GM23338 (cell line): Measurements from ENCODE around the gene FN1. TPM values are rescaled to one million over a fixed set of nuclear protein-coding genes. Genes with fewer than 3 reads are reported as not detected.

ENCODE experiments used
- ATAC-seq: fragments of 200-7000 bp; cut with Tn5 transposase; 3 replicates; pipeline ENCODE4 v1.9.1; 2020
- DNase-seq: peaks from one replicate; pipeline ENCODE4 v3.0.0-alpha.2; 2015; ENCODE audit warnings: low spot score
- H2AFZ ChIP-seq: fragments of 200-600 bp; sonication (generic); 2 replicates; pipeline ENCODE4 v1.8.0; 2016; ENCODE audit warnings: antibody characterized with exemption, mild to moderate bottlenecking, moderate library complexity
- H3F3A ChIP-seq: fragments of 200-600 bp; sonication (generic); replicated peaks from 2 replicates; pipeline ENCODE4 v1.8.0; 2017; ENCODE audit warnings: antibody characterized with exemption, mixed run types, low read depth
- H3K27ac ChIP-seq: fragments of 200-600 bp; sonication (generic); 2 replicates; pipeline ENCODE4 v1.6.1; 2016; ENCODE audit warnings: low read depth
- H3K27me3 ChIP-seq: fragments of 200-600 bp; sonication (generic); 2 replicates; pipeline ENCODE4 v1.8.0; 2016; ENCODE audit warnings: mild to moderate bottlenecking, mixed run types, moderate library complexity; ENCODE audit not compliant: insufficient read depth
- H3K36me3 ChIP-seq: fragments of 200-600 bp; sonication (generic); 2 replicates; pipeline ENCODE4 v1.8.0; 2016; ENCODE audit warnings: mild to moderate bottlenecking; ENCODE audit not compliant: insufficient read depth
- H3K4me1 ChIP-seq: fragments of 200-600 bp; sonication (generic); 2 replicates; pipeline ENCODE4 v1.8.0; 2016; ENCODE audit warnings: mild to moderate bottlenecking, moderate library complexity; ENCODE audit not compliant: insufficient read depth
- H3K4me2 ChIP-seq: fragments of 200-600 bp; sonication (generic); 2 replicates; pipeline ENCODE4 v1.7.1; 2017; ENCODE audit warnings: mixed run types
- H3K4me3 ChIP-seq: fragments of 200-600 bp; sonication (generic); 2 replicates; pipeline ENCODE4 v1.6.1; 2016; ENCODE audit warnings: mixed run types
- H3K79me2 ChIP-seq: fragments of 200-600 bp; sonication (generic); replicated peaks from 2 replicates; pipeline ENCODE4 v1.8.0; 2017; ENCODE audit warnings: mild to moderate bottlenecking; ENCODE audit not compliant: insufficient read depth
- H3K9me2 ChIP-seq: fragments of 200-600 bp; sonication (generic); 2 replicates; pipeline ENCODE4 v1.8.0; 2017; ENCODE audit not compliant: insufficient read depth
- H4K20me1 ChIP-seq: fragments of 200-600 bp; sonication (generic); replicated peaks from 2 replicates; pipeline ENCODE4 v1.8.0; 2017; ENCODE audit warnings: mild to moderate bottlenecking; ENCODE audit not compliant: insufficient read depth
- H3K27ac Mint-ChIP-seq: 2 replicates; pipeline ENCODE4 v1.8.0; 2020; ENCODE audit warnings: inconsistent platforms, mild to moderate bottlenecking, moderate library complexity, mixed read lengths
- H3K27me3 Mint-ChIP-seq: 3 replicates; pipeline ENCODE4 v1.8.0; 2022; ENCODE audit warnings: low read depth, mild to moderate bottlenecking, moderate library complexity, mixed read lengths, inconsistent platforms; ENCODE audit not compliant: insufficient read depth, poor library complexity
- H3K36me3 Mint-ChIP-seq: 3 replicates; pipeline ENCODE4 v1.8.0; 2021; ENCODE audit warnings: low read depth, mild to moderate bottlenecking, inconsistent platforms, moderate library complexity, mixed read lengths
- H3K4me1 Mint-ChIP-seq: 3 replicates; pipeline ENCODE4 v1.8.0; 2020; ENCODE audit warnings: mild to moderate bottlenecking, inconsistent platforms, mixed read lengths
- H3K4me3 Mint-ChIP-seq: 3 replicates; pipeline ENCODE4 v1.8.0; 2021; ENCODE audit warnings: moderate library complexity, mild to moderate bottlenecking, inconsistent platforms, mixed read lengths
- H3K9me3 Mint-ChIP-seq: 3 replicates; pipeline ENCODE4 v1.8.0; 2020; ENCODE audit warnings: moderate library complexity, mild to moderate bottlenecking, inconsistent platforms, mixed read lengths
- CTCF ChIP-seq, 2 experiments: fragments of 200-600 bp in 1 of 2; sonication (generic) in 1 of 2; conservative IDR thresholded peaks; 2 replicates each; pipeline versions ENCODE4 v1.5.1 to v1.6.1; 2016 to 2017; ENCODE audit warnings: antibody characterized with exemption in 2 of 2, low read depth in 2 of 2, mild to moderate bottlenecking in 2 of 2, moderate library complexity in 1 of 2
- REST ChIP-seq: IDR thresholded peaks from one replicate; pipeline ENCODE4 v1.6.1; 2018; ENCODE audit warnings: antibody characterized with exemption; ENCODE audit not compliant: unreplicated experiment
- ZNF114 ChIP-seq: fragments of 250-450 bp; sonication (Bioruptor Pico); IDR thresholded peaks from 2 replicates; pipeline ENCODE4 v1.5.0; 2020; ENCODE audit warnings: mild to moderate bottlenecking, moderate library complexity
- ZNF462 ChIP-seq: fragments of 250-450 bp; sonication (Bioruptor Pico); IDR thresholded peaks from 2 replicates; pipeline ENCODE4 v1.5.0; 2020; ENCODE audit warnings: mild to moderate bottlenecking, moderate library complexity
- polyA plus RNA-seq: library from polyadenylated mRNA; unstranded; fragments of >200 nt; fragmentation: Nextera tagmentation; extraction: Ambion mirVana; gene quantifications from 2 replicates; pipeline ENCODE4 v1.2.1, GENCODE V29; 2016
- total RNA-seq: library from RNA; depleted of rRNA; stranded (reverse); fragments of >200 nt; shearing (Covaris generic); gene quantifications from 2 replicates; pipeline ENCODE4 v1.2.3, GENCODE V29; 2014

FN1 gene
- total and polyA plus RNA-seq, 2 experiments from 2014 or later, result 79.6 to 255 TPM

GRCh38 chr2:215454519-215455246 lies 18.8 kb upstream of the FN1 start:
- Histone ChIP-seq H3F3A (no peaks in the 10 kb centered on the region), H3K27ac (no peak overlapping the region), H4K20me1 (no peaks in the 10 kb centered on the region), H3K27me3 (no peaks in the 10 kb centered on the region), H3K4me3 (no peak overlapping the region), H3K9me2 (no peaks in the 10 kb centered on the region), H2AFZ (peak overlapping the region; percentile 5), H3K4me1 (peaks cover 5% of the 10 kb centered on the region), H3K79me2 (no peaks in the 10 kb centered on the region), H3K36me3 (no peaks in the 10 kb centered on the region), H3K4me2 (no peak overlapping the region)
- no peaks in the 10 kb centered on the region for H3K36me3 Mint-ChIP-seq
- no peak for TF ChIP-seq REST
- TF ChIP-seq CTCF (conservative IDR thresholded peaks at IDR 0.05; ENCODE audit: low read depth in 2 of 2), result peak; percentile 81 to 90
- H3K4me1 Mint-ChIP-seq, result peaks cover 9% of the 10 kb centered on the region; the same call in 2 of the 3 replicates
- peak; percentile 62 for DNase-seq
- no peak overlapping the region for H3K27ac Mint-ChIP-seq
- no peak for ATAC-seq
- no peaks in the 10 kb centered on the region; the same call in 2 of the 3 replicates for H3K9me3 Mint-ChIP-seq
- no peaks in the 10 kb centered on the region for H3K27me3 Mint-ChIP-seq
- no peak overlapping the region for H3K4me3 Mint-ChIP-seq

- TF ChIP-seq ZNF114 (CRISPR knock-in tag), result no peak
- no peak for TF ChIP-seq ZNF462 (CRISPR knock-in tag)
- TF ChIP-seq CTCF (conservative IDR thresholded peaks at IDR 0.05; ENCODE audit: low read depth in 2 of 2), result peak in 1 of 2 experiments; percentile 15; a peak in 1 of 4 replicates
- ATAC-seq, result peak; percentile 99
- DNase-seq, result peak; percentile 61
- Histone ChIP-seq H3K4me2 (no peak overlapping the region), H4K20me1 (no peaks in the 10 kb centered on the region), H3K4me1 (peaks cover 5% of the 10 kb centered on the region), H3K9me2 (no peaks in the 10 kb centered on the region), H3K36me3 (no peaks in the 10 kb centered on the region), H3F3A (no peaks in the 10 kb centered on the region), H2AFZ (peak overlapping the region; percentile 81), H3K27me3 (no peaks in the 10 kb centered on the region), H3K4me3 (no peak overlapping the region), H3K79me2 (no peaks in the 10 kb centered on the region), H3K27ac (no peak overlapping the region)
- Mint-ChIP-seq H3K27ac (no peak overlapping the region), H3K9me3 (no peaks in the 10 kb centered on the region; the same call in 2 of the 3 replicates), H3K4me3 (no peak overlapping the region), H3K36me3 (no peaks in the 10 kb centered on the region), H3K27me3 (no peaks in the 10 kb centered on the region), H3K4me1 (peaks cover 9% of the 10 kb centered on the region; the same call in 2 of the 3 replicates)
Observed at GRCh38 chr2:215452725-215453124, 16.9 kb upstream of the FN1 start.
